K562 (cell line): ENCODE results near the gene TF. TPM values are rescaled to one million over a fixed set of nuclear protein-coding genes. Genes with fewer than 3 reads are reported as not detected.

ENCODE experiments used
- CSDE1 ChIP-seq, 2 experiments: fragments of 450-650 bp; IDR thresholded peaks; 2 replicates each; pipeline ENCODE4 v1.6.1; 2016; ENCODE audit warnings: mild to moderate bottlenecking in 1 of 2
- FOSL1 ChIP-seq: fragments of 200-800 bp; sonication (Bioruptor generic); conservative IDR thresholded peaks from 2 replicates; pipeline ENCODE4 v1.6.1; 2016; ENCODE audit warnings: missing genetic modification characterization, missing compliant biosample characterization
- GATAD2B ChIP-seq: fragments of 450-650 bp; IDR thresholded peaks from 2 replicates; pipeline ENCODE4 v1.6.1; 2017; ENCODE audit warnings: mild to moderate bottlenecking, borderline replicate concordance
- MCM3 ChIP-seq: fragments of 450-650 bp; IDR thresholded peaks from 2 replicates; pipeline ENCODE4 v1.6.1; 2016
- MTA3 ChIP-seq: fragments of 450-650 bp; formaldehyde crosslinking; IDR thresholded peaks from 2 replicates; pipeline ENCODE4 v1.6.1; 2017; ENCODE audit warnings: mild to moderate bottlenecking, borderline replicate concordance
- NFYB ChIP-seq: IDR thresholded peaks from 2 replicates; pipeline ENCODE4 v1.6.1; 2011; ENCODE audit warnings: mild to moderate bottlenecking, moderate library complexity; ENCODE audit not compliant: insufficient read length; ENCODE audit errors: extremely low read depth
- NR1H2 ChIP-seq: sonication (generic); formaldehyde crosslinking; IDR thresholded peaks from 2 replicates; pipeline ENCODE4 v1.4.0; 2020; ENCODE audit warnings: mild to moderate bottlenecking, missing genetic modification reagents
- NR3C1 ChIP-seq: sonication (generic); formaldehyde crosslinking; IDR thresholded peaks from 2 replicates; pipeline ENCODE4 v1.8.1; 2022; ENCODE audit warnings: missing genetic modification reagents
- PCBP2 ChIP-seq: fragments of 200-400 bp; formaldehyde crosslinking; IDR thresholded peaks from 2 replicates; pipeline ENCODE4 v1.6.1; 2018; ENCODE audit warnings: low read length, low read depth, mild to moderate bottlenecking, moderate library complexity; ENCODE audit not compliant: poor library complexity, severe bottlenecking
- SMAD2 ChIP-seq: fragments of 150-350 bp; IDR thresholded peaks from 2 replicates; pipeline ENCODE4 v1.6.1; 2014; ENCODE audit warnings: low read depth, mild to moderate bottlenecking, low read length
- SOX6 ChIP-seq: fragments of 450-650 bp; IDR thresholded peaks from 2 replicates; pipeline ENCODE4 v1.6.1; 2014; ENCODE audit warnings: mild to moderate bottlenecking
- TCF3 ChIP-seq: sonication (generic); formaldehyde crosslinking; IDR thresholded peaks from 2 replicates; pipeline ENCODE4 v1.4.0; 2020; ENCODE audit warnings: mild to moderate bottlenecking, missing genetic modification reagents
- XRCC3 ChIP-seq: fragments of 450-650 bp; IDR thresholded peaks from 2 replicates; pipeline ENCODE4 v1.6.1; 2017; ENCODE audit warnings: mild to moderate bottlenecking, moderate library complexity
- ZNF174 ChIP-seq: fragments of 250-450 bp; sonication (Bioruptor Pico); IDR thresholded peaks from 2 replicates; pipeline ENCODE4 v1.4.0; 2020; ENCODE audit warnings: mild to moderate bottlenecking
- ZNF184 ChIP-seq: sonication (generic); formaldehyde crosslinking; IDR thresholded peaks from 2 replicates; pipeline ENCODE4 v1.5.0; 2020; ENCODE audit warnings: missing genetic modification reagents
- ZSCAN32 ChIP-seq: fragments of 450-650 bp; formaldehyde crosslinking; IDR thresholded peaks from 2 replicates; pipeline ENCODE4 v1.4.0; 2020; ENCODE audit warnings: mild to moderate bottlenecking, moderate library complexity
- polyA plus RNA-seq, 8 experiments: library from polyadenylated mRNA; depleted of rRNA in 4 of 8; stranded (reverse) in 5 of 8; unstranded in 3 of 8; fragments of >200 nt; fragmentation: Nextera tagmentation in 2 of 8; fragmentation: Illumina TruSeq in 1 of 8; extraction: Ambion mirVana in 2 of 8; extraction: Trizol in 1 of 8; gene quantifications; 2 replicates each; pipeline versions ENCODE4 v1.2.1 to v1.2.3, GENCODE V29; 2011 to 2014; ENCODE audit warnings: inconsistent platforms in 1 of 8, missing spikeins in 1 of 8
- total RNA-seq, 7 experiments: library from RNA; depleted of rRNA in 6 of 7; stranded (reverse); fragments of >200 nt in 6 of 7; fragmentation: Illumina TruSeq in 2 of 7; extraction: Trizol in 2 of 7; gene quantifications; 2 replicates each; pipeline versions ENCODE4 v1.2.1 to v1.2.3, GENCODE V29; 2011 to 2021; ENCODE audit warnings: low replicate concordance in 1 of 7
- TF ChIP-seq, protein P1 (sequence below): fragments of 450-650 bp; IDR thresholded peaks from 2 replicates; pipeline ENCODE4 v1.6.1; 2016
- TF ChIP-seq, protein P2 (sequence below): sonication (generic); formaldehyde crosslinking; IDR thresholded peaks from 2 replicates; pipeline ENCODE4 v1.8.0; 2023; ENCODE audit warnings: mild to moderate bottlenecking, missing genetic modification reagents
- TF ChIP-seq, protein P3 (sequence below): IDR thresholded peaks from 3 replicates; pipeline ENCODE4 v1.6.1; 2011; ENCODE audit warnings: borderline replicate concordance, mild to moderate bottlenecking, moderate library complexity; ENCODE audit not compliant: insufficient read length; ENCODE audit errors: extremely low read depth
- TF ChIP-seq, protein P4 (sequence below): sonication (generic); formaldehyde crosslinking; IDR thresholded peaks from 2 replicates; pipeline ENCODE4 v1.8.1; 2022; ENCODE audit warnings: missing genetic modification reagents
- TF ChIP-seq, protein P5 (sequence below): fragments of 450-650 bp; IDR thresholded peaks from 2 replicates; pipeline ENCODE4 v1.6.1; 2016; ENCODE audit warnings: missing biosample characterization, missing genetic modification characterization

TF gene
- total and polyA plus RNA-seq, 9 of the 15 experiments (the other 6 are each of a cell fraction or from before 2014, with no cell fraction given), result 0.09 to 9.2 (median 3.1) TPM

DNA sequence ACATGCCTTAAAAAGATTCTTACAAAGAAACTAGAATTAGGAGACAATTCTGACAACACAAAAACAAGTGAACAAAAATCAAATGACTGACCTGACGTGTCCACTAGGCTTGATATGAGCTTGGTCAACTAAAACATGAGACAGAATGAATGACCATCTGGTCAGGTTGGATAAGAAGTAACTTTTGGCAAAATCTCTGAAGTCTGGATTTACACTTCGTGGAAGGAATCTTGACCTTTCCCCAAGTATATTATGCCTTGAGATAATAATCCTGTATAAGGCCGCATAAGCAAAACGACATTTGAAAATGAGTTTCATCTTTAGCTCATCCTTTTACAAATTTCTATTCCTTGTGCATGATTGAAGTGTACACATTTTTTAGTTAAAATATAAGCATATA, 1.1 kb upstream of the TF start (continued):
- TF ChIP-seq NR1H2 (CRISPR knock-in tag) (no peak), XRCC3 (no peak), TCF3 (CRISPR knock-in tag) (peak; percentile 75), SMAD2 (no peak), GATAD2B (no peak), CSDE1 (IDR thresholded peaks at IDR 0.05) (no peak), FOSL1 (0 out of 2 replicates have a peak, but pooled peaks have one; percentile 17), ZNF174 (CRISPR knock-in tag) (no peak), MCM3 (no peak), SOX6 (peak; percentile 58), ZSCAN32 (CRISPR knock-in tag) (no peak), MTA3 (no peak), NFYB (no peak), PCBP2 (no peak), NR3C1 (no peak), ZNF184 (CRISPR knock-in tag) (no peak)
- TF ChIP-seq, protein P1, sequence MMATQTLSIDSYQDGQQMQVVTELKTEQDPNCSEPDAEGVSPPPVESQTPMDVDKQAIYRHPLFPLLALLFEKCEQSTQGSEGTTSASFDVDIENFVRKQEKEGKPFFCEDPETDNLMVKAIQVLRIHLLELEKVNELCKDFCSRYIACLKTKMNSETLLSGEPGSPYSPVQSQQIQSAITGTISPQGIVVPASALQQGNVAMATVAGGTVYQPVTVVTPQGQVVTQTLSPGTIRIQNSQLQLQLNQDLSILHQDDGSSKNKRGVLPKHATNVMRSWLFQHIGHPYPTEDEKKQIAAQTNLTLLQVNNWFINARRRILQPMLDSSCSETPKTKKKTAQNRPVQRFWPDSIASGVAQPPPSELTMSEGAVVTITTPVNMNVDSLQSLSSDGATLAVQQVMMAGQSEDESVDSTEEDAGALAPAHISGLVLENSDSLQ, result peak; percentile 34; the same call in 1 of the 2 replicates
- TF ChIP-seq, protein P2, sequence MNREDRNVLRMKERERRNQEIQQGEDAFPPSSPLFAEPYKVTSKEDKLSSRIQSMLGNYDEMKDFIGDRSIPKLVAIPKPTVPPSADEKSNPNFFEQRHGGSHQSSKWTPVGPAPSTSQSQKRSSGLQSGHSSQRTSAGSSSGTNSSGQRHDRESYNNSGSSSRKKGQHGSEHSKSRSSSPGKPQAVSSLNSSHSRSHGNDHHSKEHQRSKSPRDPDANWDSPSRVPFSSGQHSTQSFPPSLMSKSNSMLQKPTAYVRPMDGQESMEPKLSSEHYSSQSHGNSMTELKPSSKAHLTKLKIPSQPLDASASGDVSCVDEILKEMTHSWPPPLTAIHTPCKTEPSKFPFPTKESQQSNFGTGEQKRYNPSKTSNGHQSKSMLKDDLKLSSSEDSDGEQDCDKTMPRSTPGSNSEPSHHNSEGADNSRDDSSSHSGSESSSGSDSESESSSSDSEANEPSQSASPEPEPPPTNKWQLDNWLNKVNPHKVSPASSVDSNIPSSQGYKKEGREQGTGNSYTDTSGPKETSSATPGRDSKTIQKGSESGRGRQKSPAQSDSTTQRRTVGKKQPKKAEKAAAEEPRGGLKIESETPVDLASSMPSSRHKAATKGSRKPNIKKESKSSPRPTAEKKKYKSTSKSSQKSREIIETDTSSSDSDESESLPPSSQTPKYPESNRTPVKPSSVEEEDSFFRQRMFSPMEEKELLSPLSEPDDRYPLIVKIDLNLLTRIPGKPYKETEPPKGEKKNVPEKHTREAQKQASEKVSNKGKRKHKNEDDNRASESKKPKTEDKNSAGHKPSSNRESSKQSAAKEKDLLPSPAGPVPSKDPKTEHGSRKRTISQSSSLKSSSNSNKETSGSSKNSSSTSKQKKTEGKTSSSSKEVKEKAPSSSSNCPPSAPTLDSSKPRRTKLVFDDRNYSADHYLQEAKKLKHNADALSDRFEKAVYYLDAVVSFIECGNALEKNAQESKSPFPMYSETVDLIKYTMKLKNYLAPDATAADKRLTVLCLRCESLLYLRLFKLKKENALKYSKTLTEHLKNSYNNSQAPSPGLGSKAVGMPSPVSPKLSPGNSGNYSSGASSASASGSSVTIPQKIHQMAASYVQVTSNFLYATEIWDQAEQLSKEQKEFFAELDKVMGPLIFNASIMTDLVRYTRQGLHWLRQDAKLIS (CRISPR knock-in tag), result no peak
- TF ChIP-seq, protein P3, sequence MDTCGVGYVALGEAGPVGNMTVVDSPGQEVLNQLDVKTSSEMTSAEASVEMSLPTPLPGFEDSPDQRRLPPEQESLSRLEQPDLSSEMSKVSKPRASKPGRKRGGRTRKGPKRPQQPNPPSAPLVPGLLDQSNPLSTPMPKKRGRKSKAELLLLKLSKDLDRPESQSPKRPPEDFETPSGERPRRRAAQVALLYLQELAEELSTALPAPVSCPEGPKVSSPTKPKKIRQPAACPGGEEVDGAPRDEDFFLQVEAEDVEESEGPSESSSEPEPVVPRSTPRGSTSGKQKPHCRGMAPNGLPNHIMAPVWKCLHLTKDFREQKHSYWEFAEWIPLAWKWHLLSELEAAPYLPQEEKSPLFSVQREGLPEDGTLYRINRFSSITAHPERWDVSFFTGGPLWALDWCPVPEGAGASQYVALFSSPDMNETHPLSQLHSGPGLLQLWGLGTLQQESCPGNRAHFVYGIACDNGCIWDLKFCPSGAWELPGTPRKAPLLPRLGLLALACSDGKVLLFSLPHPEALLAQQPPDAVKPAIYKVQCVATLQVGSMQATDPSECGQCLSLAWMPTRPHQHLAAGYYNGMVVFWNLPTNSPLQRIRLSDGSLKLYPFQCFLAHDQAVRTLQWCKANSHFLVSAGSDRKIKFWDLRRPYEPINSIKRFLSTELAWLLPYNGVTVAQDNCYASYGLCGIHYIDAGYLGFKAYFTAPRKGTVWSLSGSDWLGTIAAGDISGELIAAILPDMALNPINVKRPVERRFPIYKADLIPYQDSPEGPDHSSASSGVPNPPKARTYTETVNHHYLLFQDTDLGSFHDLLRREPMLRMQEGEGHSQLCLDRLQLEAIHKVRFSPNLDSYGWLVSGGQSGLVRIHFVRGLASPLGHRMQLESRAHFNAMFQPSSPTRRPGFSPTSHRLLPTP, result no peak
- TF ChIP-seq, protein P4, sequence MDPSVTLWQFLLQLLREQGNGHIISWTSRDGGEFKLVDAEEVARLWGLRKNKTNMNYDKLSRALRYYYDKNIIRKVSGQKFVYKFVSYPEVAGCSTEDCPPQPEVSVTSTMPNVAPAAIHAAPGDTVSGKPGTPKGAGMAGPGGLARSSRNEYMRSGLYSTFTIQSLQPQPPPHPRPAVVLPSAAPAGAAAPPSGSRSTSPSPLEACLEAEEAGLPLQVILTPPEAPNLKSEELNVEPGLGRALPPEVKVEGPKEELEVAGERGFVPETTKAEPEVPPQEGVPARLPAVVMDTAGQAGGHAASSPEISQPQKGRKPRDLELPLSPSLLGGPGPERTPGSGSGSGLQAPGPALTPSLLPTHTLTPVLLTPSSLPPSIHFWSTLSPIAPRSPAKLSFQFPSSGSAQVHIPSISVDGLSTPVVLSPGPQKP (CRISPR knock-in tag), result no peak
- TF ChIP-seq, protein P5, sequence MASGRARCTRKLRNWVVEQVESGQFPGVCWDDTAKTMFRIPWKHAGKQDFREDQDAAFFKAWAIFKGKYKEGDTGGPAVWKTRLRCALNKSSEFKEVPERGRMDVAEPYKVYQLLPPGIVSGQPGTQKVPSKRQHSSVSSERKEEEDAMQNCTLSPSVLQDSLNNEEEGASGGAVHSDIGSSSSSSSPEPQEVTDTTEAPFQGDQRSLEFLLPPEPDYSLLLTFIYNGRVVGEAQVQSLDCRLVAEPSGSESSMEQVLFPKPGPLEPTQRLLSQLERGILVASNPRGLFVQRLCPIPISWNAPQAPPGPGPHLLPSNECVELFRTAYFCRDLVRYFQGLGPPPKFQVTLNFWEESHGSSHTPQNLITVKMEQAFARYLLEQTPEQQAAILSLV (tag), result no peak
